Endothelial cell of umbilical vein (primary cell): Measurements from ENCODE around the gene TFF1. TPM values are rescaled to one million over a fixed set of nuclear protein-coding genes. Genes with fewer than 3 reads are reported as not detected.

Experiments used
- BruUV-seq: library from RNA; stranded (reverse); fragments of 400-500 nt; replicated peaks from 2 replicates; lab custom pipeline; 2021; lab: Mats Ljungman, UMichigan
- CTCF ChIA-PET: fragments of 300-600, 350-600 bp; sonication (Branson Sonifier 250); formaldehyde crosslinking; loops from one replicate; lab custom pipeline; 2021; ENCODE audit warnings: antibody characterized with exemption, inconsistent platforms; lab: Charles Lee
- POLR2A ChIA-PET: fragments of 300-600, 350-600 bp; sonication (Branson Sonifier 250); formaldehyde crosslinking; loops from one replicate; lab custom pipeline; 2021; ENCODE audit warnings: antibody characterized with exemption, inconsistent platforms; lab: Charles Lee
- DNase-seq: peaks from one replicate; pipeline ENCODE4 v3.0.0-alpha.2; 2011; ENCODE audit warnings: low read depth, low spot score
- FAIRE-seq: peaks from 2 replicates; lab custom pipeline; 2011; peaks lifted over from hg19 to GRCh38; lab: Jason Lieb, UNC
- H2AFZ ChIP-seq: 2 replicates; pipeline ENCODE4 v1.6.0; 2012; ENCODE audit warnings: low read depth, low read length, control low read depth, inconsistent platforms
- H3K27ac ChIP-seq: 2 replicates; pipeline ENCODE4 v1.5.1; 2011; ENCODE audit warnings: low read depth, mild to moderate bottlenecking, control low read depth, low read length, moderate library complexity; ENCODE audit not compliant: insufficient read depth
- H3K27me3 ChIP-seq, 2 experiments: 2 replicates each; pipeline versions ENCODE4 v1.6.0 to v1.6.1; 2011; ENCODE audit warnings: low read length in 2 of 2, mixed read lengths in 1 of 2; ENCODE audit not compliant: control insufficient read depth in 2 of 2, insufficient read depth in 2 of 2
- H3K36me3 ChIP-seq, 2 experiments: 2 replicates in 1 of 2; 3 replicates in 1 of 2; pipeline ENCODE4 v1.5.1; 2011; ENCODE audit warnings: low read length in 2 of 2, mild to moderate bottlenecking in 1 of 2, moderate library complexity in 1 of 2; ENCODE audit not compliant: control insufficient read depth in 2 of 2, insufficient read depth in 2 of 2; ENCODE audit errors: extremely low read depth in 1 of 2
- H3K4me1 ChIP-seq: 3 replicates; pipeline ENCODE4 v1.5.1; 2011; ENCODE audit warnings: mild to moderate bottlenecking, low read length; ENCODE audit not compliant: control insufficient read depth, insufficient read depth; ENCODE audit errors: extremely low read depth
- H3K4me2 ChIP-seq: 2 replicates; pipeline ENCODE4 v1.6.1; 2011; ENCODE audit warnings: low read length, control low read depth, mixed read lengths; ENCODE audit not compliant: insufficient read depth
- H3K4me3 ChIP-seq, 3 experiments: fragments of 200-600 bp in 1 of 3; sonication (generic), shearing (Covaris generic) in 1 of 3; replicated peaks in 1 of 3; 2 replicates each; pipeline ENCODE4 v1.5.1; 2011 to 2016; ENCODE audit warnings: control low read depth in 3 of 3, low read length in 3 of 3, mild to moderate bottlenecking in 2 of 3, inconsistent platforms in 1 of 3, low read depth in 1 of 3, moderate library complexity in 1 of 3; ENCODE audit not compliant: insufficient read depth in 1 of 3
- H3K79me2 ChIP-seq: 2 replicates; pipeline ENCODE4 v1.6.0; 2012; ENCODE audit warnings: low read length, inconsistent platforms; ENCODE audit not compliant: control insufficient read depth, insufficient read depth
- H3K9ac ChIP-seq: replicated peaks from 2 replicates; pipeline ENCODE3; 2011; ENCODE audit warnings: low read length, control low read depth; ENCODE audit not compliant: insufficient read depth; ENCODE audit errors: extremely low read depth
- H3K9me1 ChIP-seq: replicated peaks from 3 replicates; pipeline ENCODE4 v1.6.0; 2011; ENCODE audit warnings: mild to moderate bottlenecking, low read length; ENCODE audit not compliant: control insufficient read depth, insufficient read depth; ENCODE audit errors: extremely low read depth
- H3K9me3 ChIP-seq: replicated peaks from 2 replicates; pipeline ENCODE4 v1.5.1; 2012; ENCODE audit warnings: low read length, inconsistent platforms; ENCODE audit not compliant: control insufficient read depth, insufficient read depth
- H4K20me1 ChIP-seq: replicated peaks from 2 replicates; pipeline ENCODE3; 2011; ENCODE audit warnings: mild to moderate bottlenecking, low read length; ENCODE audit not compliant: control insufficient read depth, insufficient read depth; ENCODE audit errors: extremely low read depth
- GATA2 ChIP-seq: IDR thresholded peaks from 2 replicates; pipeline ENCODE4 v1.7.0; 2011; ENCODE audit warnings: low read depth, mild to moderate bottlenecking, moderate library complexity, mixed read lengths, low read length; ENCODE audit not compliant: insufficient read length, insufficient read depth
- JUN ChIP-seq: IDR thresholded peaks from 2 replicates; pipeline ENCODE4 v1.6.1; 2011; ENCODE audit warnings: borderline replicate concordance, low read depth; ENCODE audit not compliant: insufficient read length, insufficient read depth
- POLR2A ChIP-seq: IDR thresholded peaks from 2 replicates; pipeline ENCODE4 v1.6.1; 2012; ENCODE audit warnings: low read depth, mild to moderate bottlenecking, control low read depth, low read length
- dilution Hi-C: fragments of 300-500 bp; cut with MboI; formaldehyde crosslinking; loops from one replicate; pipeline ENCODE4 v1.15.0; 2019; ENCODE audit warnings: low sequenced_read_pairs; ENCODE audit not compliant: extremely low pct_ligation_motif_present
- intact Hi-C: fragments of 100-400 bp; cut with micrococcal nuclease; formaldehyde crosslinking; loops from one replicate; pipeline ENCODE4 v1.10.0; 2022
- polyA plus RNA-seq, 4 experiments: library from polyadenylated mRNA; depleted of rRNA in 3 of 4; stranded (reverse) in 3 of 4; unstranded in 1 of 4; fragments of >200 nt; gene quantifications; 2 replicates each; pipeline versions ENCODE4 v1.2.1 to v1.2.3, GENCODE V29; 2011 to 2012; ENCODE audit warnings: missing spikeins in 1 of 4
- total RNA-seq: library from RNA; stranded (reverse); gene quantifications from 2 replicates; pipeline ENCODE4 v1.2.3, GENCODE V29; 2021
- TF ChIP-seq, protein P1 (sequence below), 2 donors: IDR thresholded peaks; 1 replicate in 1 of 2; 2 replicates in 1 of 2; pipeline ENCODE4 v1.5.1; 2011; ENCODE audit warnings: low read length in 2 of 2, mild to moderate bottlenecking in 2 of 2, moderate library complexity in 2 of 2, control low read depth in 1 of 2, inconsistent platforms in 1 of 2, low read depth in 1 of 2; ENCODE audit not compliant: insufficient read depth in 1 of 2; ENCODE audit errors: extremely low read depth in 1 of 2

TFF1 gene
- total and polyA plus RNA-seq, 2 donors (not counting 3 experiments of a cell fraction or from before 2014, with no cell fraction given) = not detected

GRCh38 chr21:42400525-42400924, 34.2 kb upstream of the TFF1 start:
- Histone ChIP-seq H3K4me1 (no peaks in the 10 kb centered on the region), H2AFZ (no peak overlapping the region), H3K9me1 (no peaks in the 10 kb centered on the region), H3K9me3 (no peaks in the 10 kb centered on the region), H3K27ac (no peak overlapping the region), H3K4me3 (no peak overlapping the region), H3K36me3 (no peaks in the 10 kb centered on the region), H3K27me3 (peaks cover 0 to 5% of the 10 kb centered on the region in 2 experiments), H4K20me1 (no peaks in the 10 kb centered on the region), H3K79me2 (no peaks in the 10 kb centered on the region), H3K9ac (no peak overlapping the region), H3K4me2 (no peak overlapping the region)
- no TSS peak for BruUV-seq
- DNase-seq = no peak
- no peak for TF ChIP-seq POLR2A
- TF ChIP-seq GATA2 = no peak
- intact Hi-C loops (no loop called here), dilution Hi-C loops (no loop called here)
- ChIA-PET CTCF (no interaction called here), POLR2A (no interaction called here)
- no peak for FAIRE-seq

GRCh38 chr21:42398436-42399028, 32.2 kb upstream of the TFF1 start:
- FAIRE-seq (no peak), DNase-seq (no peak)
- ChIA-PET POLR2A (no interaction called here), CTCF (interaction anchor here (1.2 kb wide), 1 partner anchor 10 kb away, joined by 4 read pairs; no protein-coding TSS in a partner anchor)
- Histone ChIP-seq H2AFZ (no peak overlapping the region), H3K27ac (no peak overlapping the region), H3K79me2 (no peaks in the 10 kb centered on the region), H4K20me1 (no peaks in the 10 kb centered on the region), H3K36me3 (no peaks in the 10 kb centered on the region), H3K4me2 (no peak overlapping the region), H3K4me3 (no peak overlapping the region), H3K27me3 (peaks cover 2 to 17% of the 10 kb centered on the region in 2 experiments), H3K4me1 (no peaks in the 10 kb centered on the region), H3K9me3 (no peaks in the 10 kb centered on the region), H3K9ac (no peak overlapping the region), H3K9me1 (no peaks in the 10 kb centered on the region)
- TF ChIP-seq, protein P1, sequence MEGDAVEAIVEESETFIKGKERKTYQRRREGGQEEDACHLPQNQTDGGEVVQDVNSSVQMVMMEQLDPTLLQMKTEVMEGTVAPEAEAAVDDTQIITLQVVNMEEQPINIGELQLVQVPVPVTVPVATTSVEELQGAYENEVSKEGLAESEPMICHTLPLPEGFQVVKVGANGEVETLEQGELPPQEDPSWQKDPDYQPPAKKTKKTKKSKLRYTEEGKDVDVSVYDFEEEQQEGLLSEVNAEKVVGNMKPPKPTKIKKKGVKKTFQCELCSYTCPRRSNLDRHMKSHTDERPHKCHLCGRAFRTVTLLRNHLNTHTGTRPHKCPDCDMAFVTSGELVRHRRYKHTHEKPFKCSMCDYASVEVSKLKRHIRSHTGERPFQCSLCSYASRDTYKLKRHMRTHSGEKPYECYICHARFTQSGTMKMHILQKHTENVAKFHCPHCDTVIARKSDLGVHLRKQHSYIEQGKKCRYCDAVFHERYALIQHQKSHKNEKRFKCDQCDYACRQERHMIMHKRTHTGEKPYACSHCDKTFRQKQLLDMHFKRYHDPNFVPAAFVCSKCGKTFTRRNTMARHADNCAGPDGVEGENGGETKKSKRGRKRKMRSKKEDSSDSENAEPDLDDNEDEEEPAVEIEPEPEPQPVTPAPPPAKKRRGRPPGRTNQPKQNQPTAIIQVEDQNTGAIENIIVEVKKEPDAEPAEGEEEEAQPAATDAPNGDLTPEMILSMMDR (IDR thresholded peaks at IDR 0.05; ENCODE audit: extremely low read depth in 1 of 2, insufficient read depth in 1 of 2, low read depth in 1 of 2, low read length in 2 of 2) = no peak
- no peak for TF ChIP-seq JUN
- intact Hi-C loops = no loop called here
- dilution Hi-C loops = no loop called here
- BruUV-seq = no TSS peak
